Right lobe of liver (tissue), 4 donors: ENCODE results near the gene MAML2.

Experiments used
- POLR2A ChIP-seq: fragments of 450-650 bp; IDR thresholded peaks from one replicate; pipeline ENCODE4 v1.6.1; 2017; ENCODE audit warnings: antibody characterized with exemption, mild to moderate bottlenecking
- TF ChIP-seq, protein P1 (sequence below), 4 donors: fragments of 200-600 bp in 3 of 4; fragments of 450-650 bp in 1 of 4; IDR thresholded peaks; one replicate each; pipeline versions ENCODE4 v1.5.1 to v1.8.0; 2016 to 2022; ENCODE audit warnings: antibody characterized with exemption in 4 of 4, mild to moderate bottlenecking in 2 of 4
- donor health status: DM: no; HTN: no; CAD: no.
- donor health status: DM: no; HTN: no; CAD: no.
- donor health status: DM: no; HTN: yes; CAD: no.

DNA sequence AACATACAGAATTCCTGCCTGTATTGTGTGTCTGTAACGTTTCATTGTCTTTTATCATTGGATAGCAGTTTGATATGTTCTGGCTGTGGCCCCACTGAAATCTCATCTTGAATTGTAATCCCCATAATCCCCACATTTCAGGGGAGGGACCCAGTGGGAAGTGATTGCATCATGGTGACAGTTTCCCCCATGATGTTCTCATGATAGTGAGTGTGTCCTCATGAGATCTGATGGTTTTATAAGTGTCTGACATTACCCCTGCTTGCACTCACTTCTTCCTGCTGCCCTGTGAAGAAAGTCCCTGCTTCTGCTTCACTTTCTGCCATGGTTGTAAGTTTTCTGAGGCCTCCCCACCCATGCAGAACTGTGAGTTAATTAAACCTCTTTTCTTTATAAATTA, 399.4 kb downstream of the MAML2 start:
- TF ChIP-seq, protein P1, sequence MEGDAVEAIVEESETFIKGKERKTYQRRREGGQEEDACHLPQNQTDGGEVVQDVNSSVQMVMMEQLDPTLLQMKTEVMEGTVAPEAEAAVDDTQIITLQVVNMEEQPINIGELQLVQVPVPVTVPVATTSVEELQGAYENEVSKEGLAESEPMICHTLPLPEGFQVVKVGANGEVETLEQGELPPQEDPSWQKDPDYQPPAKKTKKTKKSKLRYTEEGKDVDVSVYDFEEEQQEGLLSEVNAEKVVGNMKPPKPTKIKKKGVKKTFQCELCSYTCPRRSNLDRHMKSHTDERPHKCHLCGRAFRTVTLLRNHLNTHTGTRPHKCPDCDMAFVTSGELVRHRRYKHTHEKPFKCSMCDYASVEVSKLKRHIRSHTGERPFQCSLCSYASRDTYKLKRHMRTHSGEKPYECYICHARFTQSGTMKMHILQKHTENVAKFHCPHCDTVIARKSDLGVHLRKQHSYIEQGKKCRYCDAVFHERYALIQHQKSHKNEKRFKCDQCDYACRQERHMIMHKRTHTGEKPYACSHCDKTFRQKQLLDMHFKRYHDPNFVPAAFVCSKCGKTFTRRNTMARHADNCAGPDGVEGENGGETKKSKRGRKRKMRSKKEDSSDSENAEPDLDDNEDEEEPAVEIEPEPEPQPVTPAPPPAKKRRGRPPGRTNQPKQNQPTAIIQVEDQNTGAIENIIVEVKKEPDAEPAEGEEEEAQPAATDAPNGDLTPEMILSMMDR (IDR thresholded peaks at IDR 0.05), result no peak
- TF ChIP-seq POLR2A, result no peak
